ENCODE results near the gene PROM2.

GRCh38 chr2:95325026-95325425 lies 50.8 kb downstream of the PROM2 start:
- TF ChIP-seq CTCF (IDR thresholded peaks at IDR 0.05) (no peak), POLR2A (IDR thresholded peaks at IDR 0.05) (no peak)
